Subcutaneous abdominal adipose tissue (tissue), 5 donors: Measurements from ENCODE around the gene FSTL5.

Experiments
- H3K27ac ChIP-seq: one replicate; pipeline ENCODE4 v1.7.0; 2013; ENCODE audit warnings: low read depth, mild to moderate bottlenecking, inconsistent platforms, low read length, moderate library complexity
- H3K27me3 ChIP-seq, 5 donors: one replicate each; pipeline ENCODE4 v1.7.0; 2013; ENCODE audit warnings: low read length in 5 of 5, inconsistent platforms in 1 of 5; ENCODE audit not compliant: control insufficient read depth in 5 of 5, insufficient read depth in 4 of 5
- H3K36me3 ChIP-seq, 5 donors: one replicate each; pipeline ENCODE4 v1.7.0; 2013; ENCODE audit warnings: low read length in 5 of 5; ENCODE audit not compliant: control insufficient read depth in 5 of 5, insufficient read depth in 5 of 5
- H3K4me1 ChIP-seq, 5 donors: one replicate each; pipeline ENCODE4 v1.7.0; 2013; ENCODE audit warnings: low read length in 5 of 5, mild to moderate bottlenecking in 3 of 5, moderate library complexity in 1 of 5; ENCODE audit not compliant: control insufficient read depth in 5 of 5, insufficient read depth in 5 of 5
- H3K4me3 ChIP-seq, 5 donors: one replicate each; pipeline ENCODE4 v1.7.0; 2013; ENCODE audit warnings: low read length in 5 of 5, low read depth in 1 of 5
- H3K9ac ChIP-seq, 5 donors: one replicate each; pipeline ENCODE4 v1.7.0; 2013; ENCODE audit warnings: low read length in 5 of 5, mild to moderate bottlenecking in 4 of 5, moderate library complexity in 3 of 5
- H3K9me3 ChIP-seq, 5 donors: one replicate each; pipeline ENCODE4 v1.7.0; 2013; ENCODE audit warnings: low read length in 5 of 5; ENCODE audit not compliant: control insufficient read depth in 5 of 5
- donor health status: healthy.
- donor health status: healthy.
- donor health status: healthy.
- donor health status: healthy.
- donor health status: healthy.

Gene FSTL5

DNA sequence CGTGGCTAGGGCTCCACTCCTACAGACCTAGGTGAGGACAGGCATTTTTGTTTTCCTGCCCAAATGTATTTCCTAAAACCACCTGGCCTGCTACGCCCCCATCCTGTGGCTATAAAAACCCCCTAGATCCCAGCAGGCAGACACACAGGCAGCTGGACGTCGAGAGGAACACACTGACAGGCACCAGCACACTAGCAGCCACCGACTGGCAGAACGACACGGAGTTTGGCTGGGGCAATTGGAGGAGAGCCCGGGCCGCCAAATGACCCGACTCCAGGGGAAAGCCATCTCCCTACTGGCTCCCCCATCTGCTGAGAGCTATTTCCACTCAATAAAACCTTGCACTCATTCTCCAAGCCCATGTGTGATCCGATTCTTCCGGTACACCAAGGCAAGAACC is 516.0 kb downstream of the FSTL5 start:
- no peaks in the 10 kb centered on the region for H3K4me1 ChIP-seq
- H3K27me3 ChIP-seq: no peaks in the 10 kb centered on the region
- H3K27ac ChIP-seq: no peak overlapping the region
- H3K36me3 ChIP-seq: no peaks in the 10 kb centered on the region
- H3K4me3 ChIP-seq: no peak overlapping the region
- peaks cover 2 to 8% (median 6%) of the 10 kb centered on the region in 5 donors for H3K9me3 ChIP-seq
- H3K9ac ChIP-seq: no peak overlapping the region

GRCh38 chr4:161642708-161643107 is 521.1 kb downstream of the FSTL5 start:
- Histone ChIP-seq H3K4me3 (no peak overlapping the region), H3K27me3 (no peaks in the 10 kb centered on the region), H3K9ac (no peak overlapping the region), H3K27ac (no peak overlapping the region), H3K9me3 (peaks cover 2 to 7% (median 3%) of the 10 kb centered on the region in 5 donors), H3K36me3 (no peaks in the 10 kb centered on the region), H3K4me1 (no peaks in the 10 kb centered on the region)

GRCh38 chr4:161629694-161630441 is 533.9 kb downstream of the FSTL5 start:
- H3K4me3 ChIP-seq: no peak overlapping the region
- no peaks in the 10 kb centered on the region for H3K27me3 ChIP-seq
- no peak overlapping the region for H3K27ac ChIP-seq
- no peak overlapping the region for H3K9ac ChIP-seq
- no peaks in the 10 kb centered on the region for H3K4me1 ChIP-seq
- peaks cover 0 to 3% (median 0%) of the 10 kb centered on the region in 5 donors for H3K9me3 ChIP-seq
- H3K36me3 ChIP-seq: no peaks in the 10 kb centered on the region

- Histone ChIP-seq H3K9me3 (no peaks in the 10 kb centered on the region), H3K36me3 (no peaks in the 10 kb centered on the region), H3K27me3 (no peaks in the 10 kb centered on the region), H3K4me1 (no peaks in the 10 kb centered on the region), H3K4me3 (no peak overlapping the region), H3K9ac (no peak overlapping the region), H3K27ac (no peak overlapping the region)
Observed at GRCh38 chr4:161604516-161605300, 559.1 kb downstream of the FSTL5 start.

- Histone ChIP-seq H3K4me3 (no peak overlapping the region), H3K4me1 (no peaks in the 10 kb centered on the region), H3K27ac (no peak overlapping the region), H3K36me3 (no peaks in the 10 kb centered on the region), H3K9me3 (no peaks in the 10 kb centered on the region), H3K27me3 (no peaks in the 10 kb centered on the region), H3K9ac (no peak overlapping the region)
Observed at GRCh38 chr4:161601011-161601410, 562.8 kb downstream of the FSTL5 start.

GRCh38 chr4:161595230-161595771 is 568.5 kb downstream of the FSTL5 start:
- no peaks in the 10 kb centered on the region for H3K4me1 ChIP-seq
- no peak overlapping the region for H3K27ac ChIP-seq
- no peaks in the 10 kb centered on the region for H3K36me3 ChIP-seq
- H3K9me3 ChIP-seq: no peaks in the 10 kb centered on the region
- no peaks in the 10 kb centered on the region for H3K27me3 ChIP-seq
- no peak overlapping the region for H3K9ac ChIP-seq
- no peak overlapping the region for H3K4me3 ChIP-seq

- Histone ChIP-seq H3K9me3 (no peaks in the 10 kb centered on the region), H3K27ac (no peak overlapping the region), H3K9ac (no peak overlapping the region), H3K4me1 (no peaks in the 10 kb centered on the region), H3K36me3 (no peaks in the 10 kb centered on the region), H3K27me3 (no peaks in the 10 kb centered on the region), H3K4me3 (no peak overlapping the region)
Observed at GRCh38 chr4:161585011-161585410, 578.8 kb downstream of the FSTL5 start.

DNA sequence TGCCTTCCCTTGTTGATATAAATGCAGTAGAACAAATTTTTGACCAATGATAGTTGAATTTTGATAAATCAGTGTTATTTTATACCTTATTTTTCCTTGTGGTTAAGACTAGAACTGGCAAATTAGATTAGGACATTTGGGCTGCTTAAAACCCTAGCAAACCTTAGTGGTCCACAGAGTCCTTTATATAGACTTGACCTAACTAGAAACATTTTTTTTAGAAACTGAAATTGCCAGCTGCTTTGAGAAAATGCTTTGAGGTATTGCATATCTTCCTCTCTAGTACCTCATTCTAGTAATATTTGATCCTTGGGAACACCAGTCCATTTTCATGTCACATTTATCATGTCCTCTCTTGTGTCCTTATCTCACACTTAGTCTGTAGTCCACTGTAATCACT is 580.3 kb downstream of the FSTL5 start:
- Histone ChIP-seq H3K27ac (no peak overlapping the region), H3K9me3 (no peaks in the 10 kb centered on the region), H3K4me3 (no peak overlapping the region), H3K27me3 (no peaks in the 10 kb centered on the region), H3K4me1 (no peaks in the 10 kb centered on the region), H3K36me3 (no peaks in the 10 kb centered on the region), H3K9ac (no peak overlapping the region)

DNA sequence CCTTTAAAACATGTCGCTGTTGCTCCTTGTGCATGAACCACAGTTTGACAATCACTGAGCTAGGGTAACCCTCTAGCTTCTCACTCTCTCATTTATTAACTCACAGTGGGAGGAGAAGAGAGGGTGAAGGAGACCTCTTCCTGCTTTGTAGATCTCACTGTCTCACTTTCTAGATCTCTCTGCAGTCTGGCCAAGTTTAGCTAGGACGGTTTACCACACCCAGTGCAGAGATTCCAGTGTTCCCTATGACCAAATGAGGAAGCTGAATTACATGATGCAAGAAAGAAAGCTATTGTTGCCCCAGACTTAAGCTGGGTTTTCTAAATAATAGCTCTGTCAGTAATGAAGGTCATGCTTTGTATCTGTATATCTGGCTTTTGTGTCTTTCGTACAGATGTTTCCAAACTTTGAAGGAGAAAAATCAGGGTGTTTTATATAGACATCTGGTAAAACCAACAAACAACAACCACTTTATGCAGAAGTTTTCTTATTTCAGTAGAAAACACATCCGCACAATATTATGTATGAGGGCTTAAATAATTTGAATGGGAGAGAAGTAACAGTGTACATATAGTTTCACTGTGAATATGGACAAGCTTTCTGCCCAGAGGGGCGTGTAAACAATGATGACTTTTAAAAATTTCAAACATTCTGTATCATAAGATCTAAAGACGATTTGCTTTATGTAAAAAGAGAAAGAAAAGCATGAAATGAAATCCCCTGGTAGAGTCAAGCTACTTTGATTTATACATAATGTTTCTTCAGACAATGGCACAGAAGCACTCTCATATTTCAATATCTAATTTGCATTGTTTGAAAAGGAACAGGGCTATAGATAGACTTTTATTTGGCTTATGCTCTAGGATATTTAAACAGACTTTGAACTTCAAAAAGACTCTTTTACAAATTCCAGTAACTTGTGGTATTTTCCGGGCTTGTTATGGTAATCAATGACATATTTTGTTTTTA is 582.3 kb downstream of the FSTL5 start:
- no peaks in the 10 kb centered on the region for H3K4me1 ChIP-seq
- H3K4me3 ChIP-seq: no peak overlapping the region
- no peak overlapping the region for H3K27ac ChIP-seq
- H3K9me3 ChIP-seq: no peaks in the 10 kb centered on the region
- no peaks in the 10 kb centered on the region for H3K27me3 ChIP-seq
- no peak overlapping the region for H3K9ac ChIP-seq
- no peaks in the 10 kb centered on the region for H3K36me3 ChIP-seq
